ENCODE results near the gene CDH8.
A peak's percentile ranks its signal among the peaks of the same experiment; 100 is the strongest.
"Not testable (repeated sequence)": the region's sequence is repeated elsewhere in the genome, so short reads cannot be mapped to it uniquely, and the experiment has no call there.

Gene CDH8

GRCh38 chr16:61862221-61863155 is 173.8 kb downstream of the CDH8 start:
- no peak for DNase-seq (ENCODE audit: low read depth)

GRCh38 chr16:61858988-61859387 is 177.2 kb downstream of the CDH8 start:
- peak; percentile 47 for DNase-seq (ENCODE audit: low read depth)

- no peak for DNase-seq (ENCODE audit: low read depth)
Measured at GRCh38 chr16:61842666-61843065, 193.6 kb downstream of the CDH8 start.

GRCh38 chr16:61836804-61837393 is 199.3 kb downstream of the CDH8 start:
- DNase-seq (ENCODE audit: low read depth) = peak; percentile 25

GRCh38 chr16:61834082-61834481 is 202.2 kb downstream of the CDH8 start:
- no peak for DNase-seq (ENCODE audit: low read depth)

- no peak for DNase-seq (ENCODE audit: low read depth)
Measured at GRCh38 chr16:61831351-61831917, 204.8 kb downstream of the CDH8 start.

- DNase-seq (ENCODE audit: low read depth) = peak; percentile 61
Measured at GRCh38 chr16:61829631-61830030, 206.6 kb downstream of the CDH8 start.

DNA sequence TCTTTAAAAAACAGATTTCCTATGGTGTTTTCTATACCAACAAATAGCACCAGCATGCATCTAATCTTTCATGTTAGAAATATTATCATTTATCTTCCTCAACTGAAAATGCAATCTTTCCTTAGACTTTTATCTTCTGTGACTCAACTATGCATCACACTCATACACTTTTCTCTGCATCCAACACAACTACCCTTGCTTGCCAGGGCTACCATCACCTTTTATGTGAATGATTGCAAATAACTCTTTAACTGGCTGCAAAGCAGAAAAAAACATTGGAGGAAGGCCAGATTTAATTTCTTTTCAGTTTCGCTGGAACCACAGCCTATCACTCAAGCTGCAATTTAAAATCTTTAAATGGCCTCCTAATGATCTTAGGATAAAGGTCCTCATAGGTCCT is 212.9 kb downstream of the CDH8 start:
- no peak for DNase-seq (ENCODE audit: low read depth)

- no peak for DNase-seq (ENCODE audit: low read depth)
Measured at GRCh38 chr16:61820820-61821219, 215.4 kb downstream of the CDH8 start.

DNA sequence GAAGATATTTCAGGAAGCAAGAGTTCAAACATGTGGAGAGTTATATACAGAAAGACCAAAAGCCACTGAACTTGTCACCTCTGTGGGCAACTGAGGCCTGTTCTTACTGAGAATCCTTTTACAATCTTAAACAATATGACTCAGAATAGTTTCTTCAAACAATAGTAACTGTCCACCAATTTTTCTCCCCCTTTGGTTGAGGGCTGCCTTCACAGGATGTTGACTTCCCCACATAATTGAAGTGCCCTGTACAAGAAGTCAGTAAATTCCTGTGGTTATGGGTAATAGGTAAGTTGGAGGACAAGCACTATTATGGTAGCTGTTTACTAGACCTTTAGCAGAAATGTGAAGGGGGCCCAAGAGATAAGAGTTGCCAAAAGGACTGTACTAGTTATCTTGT is 215.8 kb downstream of the CDH8 start:
- DNase-seq (ENCODE audit: low read depth) = peak; percentile 33

GRCh38 chr16:61818850-61819249 is 217.4 kb downstream of the CDH8 start:
- no peak for DNase-seq (ENCODE audit: low read depth)

GRCh38 chr16:61817583-61818278 is 218.5 kb downstream of the CDH8 start:
- DNase-seq (ENCODE audit: low read depth) = no peak

- DNase-seq (ENCODE audit: low read depth) = peak; percentile 16
Measured at GRCh38 chr16:61814726-61815347, 221.4 kb downstream of the CDH8 start.

GRCh38 chr16:61813339-61813738 is 222.9 kb downstream of the CDH8 start:
- DNase-seq (ENCODE audit: low read depth) = no peak

GRCh38 chr16:61812251-61812650 is 224.0 kb downstream of the CDH8 start:
- DNase-seq (ENCODE audit: low read depth) = no peak

DNA sequence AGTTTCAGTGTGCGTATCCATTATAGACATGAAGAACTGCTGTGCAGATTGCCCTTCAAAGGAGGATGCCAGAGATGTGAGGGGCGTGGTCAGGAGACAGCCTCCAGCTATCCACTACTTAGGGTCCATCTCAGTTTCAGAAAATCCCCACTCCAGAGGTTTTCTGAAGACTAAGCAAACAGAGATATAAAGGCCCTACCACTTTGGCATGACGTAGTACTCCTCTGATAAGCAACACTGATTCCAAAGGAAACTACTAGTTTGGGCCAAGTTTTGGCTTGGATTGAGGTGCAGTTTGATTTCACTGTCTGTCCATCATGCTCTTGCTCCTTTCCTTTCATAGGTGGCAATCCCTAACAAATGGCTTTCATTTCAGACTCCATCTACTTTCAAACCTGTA is 228.7 kb downstream of the CDH8 start:
- DNase-seq (ENCODE audit: low read depth) = no peak

GRCh38 chr16:61801217-61801616 is 235.0 kb downstream of the CDH8 start:
- not testable (repeated sequence) for DNase-seq (ENCODE audit: low read depth)

DNA sequence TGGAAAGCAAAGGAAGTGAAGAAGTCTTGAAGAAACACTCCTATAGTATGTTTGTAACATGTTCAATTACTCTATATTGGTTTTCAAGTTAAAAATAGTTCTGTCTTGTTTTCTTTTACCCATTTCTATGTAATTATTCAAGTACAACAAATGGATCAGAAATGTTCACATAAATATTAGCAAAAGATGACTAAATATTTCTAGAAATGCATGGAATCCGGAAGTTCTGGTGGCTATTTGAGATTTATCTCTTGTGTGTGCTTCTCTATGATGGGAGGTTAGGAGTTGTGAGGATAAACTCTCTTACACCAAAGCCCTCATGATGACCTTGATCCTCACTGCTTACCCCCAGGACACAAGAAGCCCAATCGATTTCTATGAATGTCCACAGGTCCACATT is 237.5 kb downstream of the CDH8 start:
- DNase-seq (ENCODE audit: low read depth) = peak; percentile 38

DNA sequence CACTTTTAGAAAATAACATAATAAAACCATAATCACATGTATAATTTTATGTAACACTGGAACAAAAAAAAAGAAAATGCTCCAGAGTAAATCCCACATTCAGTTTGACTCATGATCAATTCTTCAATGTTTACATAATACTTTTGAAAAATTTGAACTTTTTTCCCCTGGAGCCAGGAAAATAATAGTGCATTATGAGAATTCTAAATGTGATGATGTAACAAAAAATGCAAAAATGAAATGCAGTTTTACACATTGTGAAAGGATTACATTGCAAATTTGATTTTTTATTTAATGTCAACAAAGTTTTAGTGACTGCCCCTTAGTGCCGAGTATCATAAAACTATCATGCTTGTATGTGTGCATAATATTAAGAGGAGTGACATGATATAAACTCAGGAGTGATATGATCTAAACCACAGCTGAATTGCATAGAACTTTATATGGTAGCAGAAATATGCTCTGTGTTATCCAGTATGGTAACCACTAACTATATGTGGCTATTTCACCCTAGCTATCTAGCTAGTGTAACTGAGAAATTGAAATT is 238.2 kb downstream of the CDH8 start:
- DNase-seq (ENCODE audit: low read depth) = peak; percentile 10

DNA sequence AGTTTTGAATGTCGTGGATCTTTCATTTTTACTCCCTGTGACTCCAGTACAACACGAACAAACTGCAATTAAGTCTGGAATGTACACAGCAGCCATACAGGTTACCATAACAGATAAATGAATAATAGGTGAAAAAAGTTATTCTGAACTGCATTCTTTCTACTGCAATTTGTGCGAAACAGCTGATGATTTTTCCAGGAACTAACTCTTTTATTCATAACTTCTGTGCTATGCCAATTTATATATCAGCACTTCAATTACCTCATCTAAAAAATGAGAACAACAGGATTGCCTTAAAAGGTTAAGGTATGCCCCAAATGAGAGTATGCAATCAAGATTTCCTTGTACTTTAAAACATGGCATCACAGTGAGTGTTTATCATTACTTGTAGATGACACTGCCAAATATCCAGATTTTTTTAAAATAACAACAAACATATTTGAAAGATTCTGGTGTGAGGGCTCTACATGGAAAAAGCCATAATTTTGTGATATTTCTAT is 238.9 kb downstream of the CDH8 start:
- no peak for DNase-seq (ENCODE audit: low read depth)

GRCh38 chr16:61792194-61792909 is 243.9 kb downstream of the CDH8 start:
- peak; percentile 90 for DNase-seq (ENCODE audit: low read depth)

Measured in EH (cell line).